HG02610 (cell line): ENCODE data around the gene SLFN12L.
"Not testable (repeated sequence)": the region's sequence is repeated elsewhere in the genome, so short reads cannot be mapped to it uniquely, and the experiment has no call there.

Experiments used
- ATAC-seq: cut with Tn5 transposase; IDR thresholded peaks from one replicate; pipeline ENCODE4 v1.9.1; 2021; ENCODE audit warnings: mild to moderate bottlenecking, moderate library complexity; ENCODE audit not compliant: unreplicated experiment

SLFN12L gene

DNA sequence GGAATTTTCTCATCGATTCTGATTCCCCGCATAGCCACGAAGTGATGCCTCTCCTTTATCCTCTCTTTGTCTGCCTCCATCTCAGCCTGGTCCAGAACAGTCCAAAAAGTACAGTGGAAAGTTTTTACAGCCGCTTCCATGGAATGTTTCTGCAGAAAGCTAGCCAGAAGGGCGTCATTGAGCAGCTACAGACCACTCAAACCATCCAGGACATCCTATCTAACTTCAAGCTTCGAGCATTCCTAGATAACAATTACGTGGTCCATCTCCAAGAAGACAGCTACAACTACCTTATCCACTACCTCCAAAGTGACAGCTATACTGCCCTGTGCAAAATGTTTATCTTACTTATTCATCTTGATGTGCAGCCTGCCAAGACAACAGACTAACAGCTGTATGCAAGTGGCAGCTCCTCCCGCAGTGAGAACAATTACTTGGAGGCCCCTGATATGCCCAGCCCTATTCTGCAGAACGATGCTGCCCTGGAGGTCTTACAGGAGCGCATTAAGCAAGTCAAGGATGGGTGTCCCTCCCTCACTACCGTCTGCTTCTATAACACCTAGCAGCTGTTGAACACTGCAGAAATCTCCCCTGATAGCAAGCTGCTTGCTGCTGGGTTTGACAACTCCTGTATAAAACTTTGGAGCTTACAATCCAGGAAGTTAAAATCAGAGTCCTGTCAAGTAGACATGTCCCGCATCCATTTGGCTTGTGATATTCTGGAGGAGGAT, 38.9 kb downstream of the SLFN12L start:
- ATAC-seq, result no peak

GRCh38 chr17:35496451-35497290, 40.8 kb downstream of the SLFN12L start:
- no peak for ATAC-seq

DNA sequence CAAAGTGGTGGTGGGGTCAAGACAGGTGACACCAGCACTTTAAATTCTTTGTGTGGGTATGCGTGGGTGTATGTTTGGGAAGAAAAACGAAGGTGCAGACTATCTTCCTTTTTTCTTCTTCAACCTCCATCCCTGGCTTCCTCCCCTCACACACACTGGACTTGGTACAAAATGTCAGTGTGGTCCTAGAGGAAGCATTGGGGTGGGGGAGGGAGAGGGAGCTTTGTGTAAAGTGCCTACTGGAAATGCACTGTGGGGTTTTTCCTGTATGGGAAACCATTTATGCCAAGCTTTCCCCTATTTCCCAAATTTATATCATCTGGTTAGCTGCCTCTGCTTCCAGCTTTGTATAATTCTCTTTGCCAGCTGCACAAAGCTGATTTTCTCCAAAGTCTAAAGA, 44.4 kb downstream of the SLFN12L start:
- ATAC-seq, result no peak

DNA sequence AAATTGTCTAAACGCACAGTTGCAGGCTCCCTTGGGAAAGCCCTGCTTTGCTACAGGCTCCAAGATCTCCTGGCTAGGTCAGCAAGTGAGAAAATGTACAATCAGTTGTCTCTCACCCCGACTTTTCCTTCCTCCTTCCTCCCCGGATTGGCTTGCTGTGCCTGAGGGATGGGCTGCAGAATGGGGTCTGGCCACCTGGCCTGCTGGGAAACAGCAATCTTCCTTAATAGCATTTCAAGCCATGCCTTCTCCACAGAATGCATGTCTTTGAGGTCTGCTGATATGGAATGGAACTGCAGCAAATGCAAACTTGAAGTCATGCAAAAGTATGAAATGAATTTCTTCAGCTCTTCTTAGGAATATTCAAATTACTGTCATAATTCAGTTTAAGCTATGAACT, 46.1 kb downstream of the SLFN12L start:
- ATAC-seq, result no peak

- ATAC-seq, result no peak
These were observed 47.5 kb downstream of the SLFN12L start for GRCh38 chr17:35489944-35490343.

DNA sequence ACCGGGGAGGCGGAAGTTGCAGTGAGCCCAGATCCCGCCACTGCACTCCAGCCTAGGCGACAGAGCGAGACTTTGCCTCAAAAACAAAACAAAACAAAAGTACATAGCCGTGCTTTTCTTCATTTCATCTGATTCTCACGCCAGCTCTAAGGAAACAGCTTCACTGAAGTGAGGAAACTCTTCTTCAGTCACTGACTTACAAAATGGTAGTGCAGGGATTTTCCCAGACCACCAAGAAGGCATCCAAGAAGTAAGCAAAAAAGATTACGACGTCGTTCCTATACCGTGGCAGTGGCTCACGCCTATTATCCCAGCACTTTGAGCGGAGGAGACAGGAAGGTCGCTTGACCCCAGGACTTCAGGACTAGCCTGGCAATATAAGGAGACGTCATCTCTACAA, 48.5 kb downstream of the SLFN12L start:
- ATAC-seq, result no peak

GRCh38 chr17:35486920-35487732, 50.4 kb downstream of the SLFN12L start:
- ATAC-seq, result no peak

- no peak for ATAC-seq
These were observed 58.2 kb downstream of the SLFN12L start for GRCh38 chr17:35479271-35479670.

GRCh38 chr17:35477248-35477647, 60.2 kb downstream of the SLFN12L start:
- no peak for ATAC-seq

- no peak for ATAC-seq
These were observed 61.1 kb downstream of the SLFN12L start for GRCh38 chr17:35476283-35476820.

DNA sequence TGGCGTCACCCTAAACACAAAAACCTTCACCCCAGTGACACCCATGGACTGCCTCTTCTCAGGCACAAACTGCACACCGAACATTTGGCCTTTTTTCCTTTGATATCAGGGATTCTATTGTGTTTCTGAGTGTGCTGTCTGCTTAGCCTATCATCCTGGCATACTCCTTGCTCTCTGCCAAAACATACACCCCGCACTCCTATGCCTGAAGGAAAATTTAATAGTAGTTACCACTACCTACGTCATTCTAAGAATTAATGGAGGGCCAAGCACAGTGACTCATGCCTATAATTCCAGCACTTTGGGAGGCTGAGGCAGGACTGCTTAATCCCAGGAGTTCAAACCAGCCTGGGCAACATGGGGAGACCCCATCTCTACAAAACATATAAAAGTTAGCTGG, 69.0 kb downstream of the SLFN12L start:
- ATAC-seq, result no peak

DNA sequence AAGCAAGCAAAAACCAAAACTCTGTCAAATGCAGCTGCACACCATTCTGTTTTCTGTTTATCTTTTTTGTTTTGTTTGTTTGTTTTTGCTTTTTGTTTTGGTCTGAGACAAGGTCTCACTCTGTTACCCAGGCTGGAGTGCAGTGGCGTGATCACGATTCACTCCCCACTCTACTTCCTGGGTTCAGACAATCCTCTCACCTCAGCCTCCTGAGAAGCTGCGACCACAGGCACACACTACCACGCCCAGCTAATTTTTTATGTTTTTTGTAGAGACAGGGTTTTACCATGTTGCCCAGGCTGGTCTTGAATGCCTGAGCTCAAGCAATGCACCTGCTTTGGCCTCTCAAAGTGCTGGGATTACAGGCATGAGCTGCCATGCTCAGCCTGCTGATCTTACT, 69.7 kb downstream of the SLFN12L start:
- no peak for ATAC-seq

GRCh38 chr17:35460354-35460851, 77.1 kb downstream of the SLFN12L start:
- peak; percentile 65 for ATAC-seq

DNA sequence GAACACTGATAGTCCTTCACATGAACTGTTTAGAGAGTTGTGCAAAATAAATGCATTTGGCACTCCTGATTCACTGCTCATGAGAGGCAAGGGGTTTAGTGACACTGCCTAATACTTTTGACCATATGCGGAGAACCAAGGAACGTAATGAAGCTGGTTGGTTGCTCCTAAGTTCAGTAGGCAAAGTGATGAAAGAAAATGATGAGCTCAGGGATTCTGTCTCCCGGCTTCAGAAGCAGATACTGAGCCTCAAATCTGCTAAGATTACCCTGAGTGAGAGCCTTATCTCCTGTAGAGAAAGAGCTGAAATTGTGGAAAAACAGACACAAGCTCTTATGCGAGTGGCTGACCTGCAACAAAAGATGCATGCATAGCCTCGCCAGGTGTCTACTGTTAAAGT, 83.4 kb downstream of the SLFN12L start:
- not testable (repeated sequence) for ATAC-seq

- ATAC-seq, result no peak
These were observed 84.3 kb downstream of the SLFN12L start for GRCh38 chr17:35453171-35453570.

- no peak for ATAC-seq
These were observed 88.0 kb downstream of the SLFN12L start for GRCh38 chr17:35449371-35449931.

GRCh38 chr17:35448899-35449227, 88.6 kb downstream of the SLFN12L start:
- ATAC-seq, result no peak

GRCh38 chr17:35448214-35448898, 89.1 kb downstream of the SLFN12L start, which contains the start of gene SLFN13:
Gene SLFN13, minus strand, starts transcription at chr17:35448766. Its CDS starts 3,086 bp downstream, at chr17:35445680.
- ATAC-seq, result peak; percentile 75

GRCh38 chr17:35447499-35447898, 90.0 kb downstream of the SLFN12L start:
- ATAC-seq, result no peak

GRCh38 chr17:35438433-35438832, 99.0 kb downstream of the SLFN12L start:
- ATAC-seq, result no peak
